Measurements from ENCODE around the gene FUBP1.
"Not testable (repeated sequence)": the region's sequence is repeated elsewhere in the genome, so short reads cannot be mapped to it uniquely, and the experiment has no call there.

The FUBP1 gene, protein sequence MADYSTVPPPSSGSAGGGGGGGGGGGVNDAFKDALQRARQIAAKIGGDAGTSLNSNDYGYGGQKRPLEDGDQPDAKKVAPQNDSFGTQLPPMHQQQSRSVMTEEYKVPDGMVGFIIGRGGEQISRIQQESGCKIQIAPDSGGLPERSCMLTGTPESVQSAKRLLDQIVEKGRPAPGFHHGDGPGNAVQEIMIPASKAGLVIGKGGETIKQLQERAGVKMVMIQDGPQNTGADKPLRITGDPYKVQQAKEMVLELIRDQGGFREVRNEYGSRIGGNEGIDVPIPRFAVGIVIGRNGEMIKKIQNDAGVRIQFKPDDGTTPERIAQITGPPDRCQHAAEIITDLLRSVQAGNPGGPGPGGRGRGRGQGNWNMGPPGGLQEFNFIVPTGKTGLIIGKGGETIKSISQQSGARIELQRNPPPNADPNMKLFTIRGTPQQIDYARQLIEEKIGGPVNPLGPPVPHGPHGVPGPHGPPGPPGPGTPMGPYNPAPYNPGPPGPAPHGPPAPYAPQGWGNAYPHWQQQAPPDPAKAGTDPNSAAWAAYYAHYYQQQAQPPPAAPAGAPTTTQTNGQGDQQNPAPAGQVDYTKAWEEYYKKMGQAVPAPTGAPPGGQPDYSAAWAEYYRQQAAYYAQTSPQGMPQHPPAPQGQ

DNA sequence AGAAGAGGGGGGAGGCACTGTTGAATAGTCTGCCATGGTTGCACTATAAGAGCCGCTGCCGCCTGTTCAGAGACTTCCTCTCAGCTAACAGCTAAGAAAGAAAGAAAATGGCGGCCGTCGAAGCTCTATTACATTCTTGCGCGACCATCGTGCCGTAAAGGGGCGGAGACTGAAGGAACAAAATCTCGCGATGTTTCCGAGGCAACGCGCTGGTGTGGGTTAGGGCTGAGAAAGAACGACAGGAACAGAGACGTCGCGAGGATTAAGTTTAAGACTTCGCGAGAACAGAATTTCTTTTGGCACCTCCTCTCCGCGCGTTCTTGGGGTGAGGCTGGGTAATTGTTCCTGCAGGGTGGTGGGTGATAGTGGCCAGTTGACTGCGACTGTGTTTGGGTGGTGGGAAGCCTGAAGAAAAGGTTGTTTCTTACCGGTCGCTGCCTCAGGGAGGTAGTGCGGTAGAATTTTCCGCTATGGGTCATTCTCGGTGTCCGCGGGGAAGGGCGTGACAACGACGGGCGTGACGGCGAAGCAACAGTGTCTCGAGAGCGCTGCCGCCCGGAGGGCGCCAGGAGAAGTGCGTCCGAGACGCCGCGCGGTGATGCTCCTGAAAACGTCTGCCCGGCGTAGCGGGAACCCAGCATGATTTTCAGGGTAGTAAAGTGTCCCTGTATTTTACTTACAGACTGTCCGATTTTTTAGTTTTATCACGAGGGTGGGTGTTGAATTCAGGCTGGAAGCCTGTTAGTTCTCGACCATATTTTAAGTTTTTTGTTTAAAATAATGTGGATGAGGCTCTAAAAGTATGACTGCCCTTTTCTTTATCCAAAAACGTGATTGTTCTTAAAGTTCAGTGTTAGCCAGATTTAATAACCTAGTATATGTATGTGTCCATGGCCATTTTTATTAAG is at the start of gene FUBP1:
TSS of gene FUBP1 (minus strand) at position 104 of the 908 bp plus-strand sequence. CDS start at position 36, 68 bp downstream.
- Histone ChIP-seq H3K4me3 (peak within 1 kb of the TSS; percentile 83), H3K27ac (peak within 1 kb of the TSS; percentile 98)
- TF ChIP-seq, protein P1, sequence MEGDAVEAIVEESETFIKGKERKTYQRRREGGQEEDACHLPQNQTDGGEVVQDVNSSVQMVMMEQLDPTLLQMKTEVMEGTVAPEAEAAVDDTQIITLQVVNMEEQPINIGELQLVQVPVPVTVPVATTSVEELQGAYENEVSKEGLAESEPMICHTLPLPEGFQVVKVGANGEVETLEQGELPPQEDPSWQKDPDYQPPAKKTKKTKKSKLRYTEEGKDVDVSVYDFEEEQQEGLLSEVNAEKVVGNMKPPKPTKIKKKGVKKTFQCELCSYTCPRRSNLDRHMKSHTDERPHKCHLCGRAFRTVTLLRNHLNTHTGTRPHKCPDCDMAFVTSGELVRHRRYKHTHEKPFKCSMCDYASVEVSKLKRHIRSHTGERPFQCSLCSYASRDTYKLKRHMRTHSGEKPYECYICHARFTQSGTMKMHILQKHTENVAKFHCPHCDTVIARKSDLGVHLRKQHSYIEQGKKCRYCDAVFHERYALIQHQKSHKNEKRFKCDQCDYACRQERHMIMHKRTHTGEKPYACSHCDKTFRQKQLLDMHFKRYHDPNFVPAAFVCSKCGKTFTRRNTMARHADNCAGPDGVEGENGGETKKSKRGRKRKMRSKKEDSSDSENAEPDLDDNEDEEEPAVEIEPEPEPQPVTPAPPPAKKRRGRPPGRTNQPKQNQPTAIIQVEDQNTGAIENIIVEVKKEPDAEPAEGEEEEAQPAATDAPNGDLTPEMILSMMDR (IDR thresholded peaks at IDR 0.05) = peak; percentile 45
- DNase-seq (ENCODE audit: low spot score) = peak; percentile 96

DNA sequence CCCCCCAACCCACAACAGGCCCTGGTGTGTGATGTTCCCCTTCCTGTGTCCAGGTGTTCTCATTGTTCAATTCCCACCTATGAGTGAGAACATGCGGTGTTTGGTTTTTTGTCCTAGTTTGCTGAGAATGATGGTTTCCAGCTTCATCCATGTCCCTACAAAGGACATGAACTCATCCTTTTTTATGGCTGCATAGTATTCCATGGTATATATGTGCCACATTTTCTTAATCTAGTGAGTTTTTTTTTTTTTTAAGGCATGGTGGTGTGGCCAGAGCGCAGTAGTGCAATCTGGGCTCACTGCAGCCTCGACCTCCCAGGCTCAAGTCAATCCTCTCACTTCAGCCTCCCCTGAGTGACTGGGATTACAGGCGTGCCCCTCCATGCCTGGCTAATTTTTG is 42.3 kb upstream of the FUBP1 start:
- not testable (repeated sequence) for H3K27ac ChIP-seq; H3K4me3 ChIP-seq; DNase-seq (ENCODE audit: low spot score)

DNA sequence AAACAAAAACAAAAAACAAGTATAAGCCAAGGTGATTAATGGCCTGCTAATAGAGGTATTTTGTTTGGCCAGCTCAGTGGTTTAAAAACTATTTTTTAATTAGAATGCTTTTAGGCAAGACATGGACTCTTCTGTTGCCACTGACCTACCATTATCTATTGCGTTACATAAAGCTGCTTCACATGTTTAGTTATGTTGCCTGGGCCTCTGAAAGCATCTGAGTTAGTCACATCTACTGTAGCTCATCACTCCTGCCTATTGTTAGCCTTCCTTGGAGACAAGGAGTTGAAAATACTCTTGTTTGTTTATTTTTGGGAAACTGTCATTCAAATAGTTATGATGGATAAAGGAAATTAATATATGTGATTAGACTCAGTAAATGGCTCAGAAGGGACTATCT is 40.2 kb upstream of the FUBP1 start:
- no peak for DNase-seq (ENCODE audit: low spot score)
- peak overlapping the region in 1 of 2 donors; percentile 10 for H3K27ac ChIP-seq
- TF ChIP-seq, protein P1 (IDR thresholded peaks at IDR 0.05) = no peak
- no peak overlapping the region for H3K4me3 ChIP-seq

DNA sequence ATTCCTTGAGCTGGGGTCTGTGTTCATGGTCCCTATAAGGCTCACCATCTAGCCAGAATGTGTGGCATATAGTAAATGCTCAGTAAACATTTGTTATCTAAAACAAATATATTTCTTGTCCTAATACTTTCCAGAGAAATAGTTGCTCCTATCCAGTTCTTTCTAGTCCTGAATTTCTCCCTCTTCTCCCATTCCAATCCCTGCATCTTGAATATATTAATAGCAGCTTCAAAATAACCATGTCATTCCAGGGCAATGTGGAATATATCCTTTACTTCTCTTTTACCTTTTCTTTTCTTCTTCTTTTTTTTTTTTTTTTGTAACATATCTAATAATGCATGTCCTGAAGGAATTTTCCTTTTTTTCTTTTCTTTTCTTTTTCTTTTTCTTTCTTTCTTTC is 36.3 kb upstream of the FUBP1 start:
- TF ChIP-seq, protein P1 (IDR thresholded peaks at IDR 0.05) = no peak
- H3K4me3 ChIP-seq = no peak overlapping the region
- DNase-seq (ENCODE audit: low spot score) = no peak
- H3K27ac ChIP-seq = peak overlapping the region in 1 of 2 donors; percentile 43

DNA sequence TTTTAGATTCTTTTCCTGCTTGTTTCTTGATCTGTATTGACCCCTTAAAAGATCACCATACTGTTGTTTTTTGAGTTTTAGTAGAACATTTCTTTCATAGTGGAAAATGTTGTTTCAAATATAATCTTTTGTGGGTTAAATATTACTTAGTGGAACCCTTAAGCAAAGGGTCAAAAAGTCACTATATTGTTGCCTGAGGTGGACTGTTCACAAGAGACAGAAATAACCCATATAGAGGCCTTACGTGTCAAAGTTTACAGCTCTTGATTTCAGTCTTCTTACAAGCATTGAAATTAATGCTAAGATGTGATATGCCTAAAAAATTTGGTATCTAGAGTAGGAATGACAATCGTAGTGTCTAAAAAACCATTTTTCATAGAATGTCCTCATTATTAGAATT is 32.2 kb upstream of the FUBP1 start:
- Histone ChIP-seq H3K27ac (peak overlapping the region in 1 of 2 donors; percentile 58), H3K4me3 (peak overlapping the region; percentile 74)
- no peak for DNase-seq (ENCODE audit: low spot score)
- TF ChIP-seq, protein P1 (IDR thresholded peaks at IDR 0.05) = no peak

DNA sequence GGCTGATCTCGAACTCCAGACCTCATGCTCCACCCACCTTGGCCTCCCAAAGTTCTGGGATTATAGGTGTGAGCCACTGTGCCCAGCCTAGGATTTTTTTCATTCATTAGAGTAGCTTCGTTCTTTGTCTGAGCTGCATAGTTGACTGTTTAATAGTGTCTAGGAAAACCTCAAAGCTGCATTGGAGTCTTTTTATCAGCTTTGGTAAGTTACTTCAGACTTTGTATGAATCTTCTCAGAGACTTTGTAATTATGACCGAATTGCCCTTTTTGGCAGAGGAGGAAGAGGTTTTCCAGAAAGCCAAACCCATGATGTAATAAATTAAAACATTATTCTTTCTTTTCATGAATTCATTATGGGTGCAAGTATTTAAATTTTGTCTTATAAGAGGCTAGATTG is 31.0 kb upstream of the FUBP1 start:
- Histone ChIP-seq H3K4me3 (peak overlapping the region; percentile 74), H3K27ac (peak overlapping the region; percentile 24 to 58)
- no peak for DNase-seq (ENCODE audit: low spot score)
- TF ChIP-seq, protein P1 (IDR thresholded peaks at IDR 0.05) = no peak

DNA sequence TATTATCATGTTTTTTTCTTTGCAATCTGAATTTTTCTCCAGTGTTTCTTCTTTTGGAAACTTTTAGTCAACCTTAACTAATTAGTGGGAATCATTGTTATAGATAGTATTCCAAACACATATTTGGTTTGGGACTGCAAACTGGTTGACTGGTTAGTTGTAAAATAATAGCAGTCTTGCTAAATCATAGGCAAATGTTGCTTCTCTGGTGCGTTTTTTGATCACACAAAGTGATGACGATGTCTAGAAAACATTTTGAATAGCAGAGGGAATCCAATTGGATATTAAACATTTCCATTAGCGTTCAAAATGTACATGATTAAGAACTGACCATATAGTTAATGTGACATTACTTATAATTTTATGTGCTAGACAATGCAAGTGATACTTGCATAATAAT is 30.4 kb upstream of the FUBP1 start:
- DNase-seq (ENCODE audit: low spot score) = no peak
- TF ChIP-seq, protein P1 (IDR thresholded peaks at IDR 0.05) = no peak
- Histone ChIP-seq H3K27ac (peak overlapping the region; percentile 24 to 58), H3K4me3 (peak overlapping the region; percentile 74)
